Skin epidermis (tissue), 12 donors: ENCODE data around the gene MTHFSD.

Experiments
- H3K27ac ChIP-seq, 21 experiments: fragments of 200-600 bp; sonication (generic) in 11 of 21; one replicate each; pipeline ENCODE4 v1.5.0; 2020; ENCODE audit warnings: mild to moderate bottlenecking in 3 of 21, inconsistent platforms in 2 of 21, moderate library complexity in 2 of 21
- H3K4me3 ChIP-seq, 7 experiments: fragments of 200-600 bp; sonication (generic) in 2 of 7; one replicate each; pipeline ENCODE4 v1.5.0; 2020; ENCODE audit warnings: inconsistent platforms in 2 of 7, mild to moderate bottlenecking in 2 of 7, moderate library complexity in 1 of 7

The MTHFSD gene

DNA sequence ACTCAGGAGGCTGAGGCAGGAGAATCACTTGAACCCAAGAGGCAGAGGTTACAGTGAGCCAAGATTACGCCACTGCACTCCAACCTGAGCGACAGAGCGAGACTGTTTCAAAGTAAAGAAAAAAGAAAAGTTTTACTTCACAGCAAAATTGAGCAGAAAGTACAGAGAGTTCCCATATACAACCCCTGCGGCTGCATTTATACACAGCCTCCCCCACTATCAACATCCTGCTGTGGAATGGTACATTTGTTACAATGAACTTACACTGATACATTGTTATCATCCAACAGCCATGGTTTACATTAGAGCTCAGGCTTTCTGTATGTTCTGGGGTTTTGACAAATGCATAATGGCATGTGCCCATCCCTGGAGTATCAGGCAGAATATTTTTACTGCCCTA lies 2.6 kb upstream of the MTHFSD start:
- Histone ChIP-seq H3K27ac (no peak overlapping the region), H3K4me3 (no peak overlapping the region)

DNA sequence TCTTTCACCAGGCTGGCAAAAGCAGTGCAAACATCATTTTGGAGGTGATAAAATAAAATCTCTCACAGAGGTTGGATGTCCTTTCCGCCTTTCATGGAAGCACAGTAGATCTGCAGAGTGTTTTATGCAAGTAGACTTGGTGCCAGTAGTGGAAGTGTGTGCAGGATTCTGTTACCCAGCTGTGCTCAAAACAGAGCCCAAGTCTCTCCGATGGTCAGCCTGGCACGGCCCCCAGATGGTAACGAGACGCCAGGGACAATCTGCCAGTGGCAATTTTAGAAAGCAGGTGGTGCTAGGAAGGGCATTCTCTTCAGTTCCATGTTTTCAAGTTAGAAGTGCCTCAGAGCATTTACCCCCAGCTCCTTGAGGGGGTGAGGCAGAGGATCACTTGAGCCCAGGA lies 1.5 kb upstream of the MTHFSD start:
- no peak overlapping the region for H3K27ac ChIP-seq
- no peak overlapping the region for H3K4me3 ChIP-seq

DNA sequence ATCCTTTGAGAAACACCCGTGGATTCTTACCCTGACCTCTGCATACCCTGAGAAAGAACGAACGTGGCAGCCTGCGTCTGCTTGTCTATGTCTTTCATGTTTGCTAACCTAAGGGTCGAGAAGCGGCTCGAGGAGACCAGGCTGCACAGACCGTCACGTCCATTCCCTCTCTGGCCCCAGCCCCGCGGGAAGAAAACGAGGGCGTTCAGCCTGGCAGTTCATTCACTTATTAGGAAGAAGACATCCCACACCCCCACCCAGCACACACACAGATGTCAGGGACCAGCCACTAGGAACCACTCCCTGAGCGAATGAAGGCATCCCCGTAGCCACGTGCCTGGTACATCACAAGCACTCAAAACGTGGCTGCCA lies 655 bp upstream of the MTHFSD start:
- Histone ChIP-seq H3K27ac (peak overlapping the region in 17 of 21 experiments; percentile 78 to 99 (median 94)), H3K4me3 (peak overlapping the region; percentile 82 to 96 (median 87))

DNA sequence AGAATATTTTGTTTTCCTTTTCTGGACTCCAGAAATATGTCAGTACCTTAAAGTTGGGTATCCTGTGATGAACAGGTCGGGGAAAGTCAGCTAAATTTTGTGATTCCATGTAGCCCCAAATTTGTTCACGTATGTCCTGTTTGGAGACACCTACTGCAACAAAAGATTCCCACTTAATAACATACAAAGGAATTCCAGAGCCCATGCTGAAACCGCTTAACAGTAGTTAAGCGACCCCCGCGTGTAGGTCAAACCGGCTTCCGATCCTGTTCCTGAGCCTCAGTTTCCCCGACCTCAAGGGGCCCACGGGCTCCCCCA lies 477 bp downstream of the MTHFSD start:
- peak overlapping the region; percentile 46 to 99 (median 92) for H3K27ac ChIP-seq
- peak overlapping the region; percentile 82 to 96 (median 87) for H3K4me3 ChIP-seq

DNA sequence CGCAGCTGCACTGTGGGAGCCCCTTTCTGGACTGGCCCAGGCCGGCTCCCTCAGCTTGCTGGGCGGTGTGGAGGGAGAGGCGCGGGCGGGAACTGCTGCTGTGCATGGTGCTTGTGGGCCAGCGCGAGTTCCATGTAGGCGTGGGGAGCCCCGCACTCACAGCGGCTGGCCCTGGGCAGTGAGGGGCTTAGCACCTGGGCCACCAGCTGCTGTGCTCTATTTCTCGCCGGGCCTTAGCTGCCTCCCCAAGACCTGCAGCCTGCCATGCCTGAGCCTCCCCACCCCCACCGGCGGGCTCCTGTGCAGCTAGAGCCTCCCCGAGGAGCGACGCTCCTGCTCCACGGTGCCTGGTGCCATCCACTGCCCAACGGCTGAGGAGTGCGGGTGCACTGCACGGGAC lies 1.7 kb downstream of the MTHFSD start:
- Histone ChIP-seq H3K27ac (no peak overlapping the region), H3K4me3 (no peak overlapping the region)

DNA sequence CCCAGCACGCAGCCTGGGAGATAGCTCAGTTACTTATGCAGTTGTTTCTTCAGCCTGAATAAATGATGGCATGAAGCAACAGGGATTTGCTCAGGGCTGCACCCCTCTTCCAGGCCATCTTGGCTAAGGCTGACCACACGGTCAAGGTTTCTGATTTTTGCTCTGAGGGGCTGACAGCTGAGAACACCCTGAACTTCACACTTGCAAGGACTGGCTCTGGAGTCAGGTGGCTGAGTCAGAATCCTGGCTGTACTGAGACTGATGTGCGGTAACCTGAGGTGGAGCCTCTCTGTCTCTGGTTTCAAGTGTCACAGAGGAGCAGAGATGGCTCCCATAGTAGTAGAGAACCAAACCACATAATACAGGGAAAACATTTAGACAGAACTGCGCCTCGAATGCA lies 4.8 kb downstream of the MTHFSD start:
- no peak overlapping the region for H3K27ac ChIP-seq
- no peak overlapping the region for H3K4me3 ChIP-seq

DNA sequence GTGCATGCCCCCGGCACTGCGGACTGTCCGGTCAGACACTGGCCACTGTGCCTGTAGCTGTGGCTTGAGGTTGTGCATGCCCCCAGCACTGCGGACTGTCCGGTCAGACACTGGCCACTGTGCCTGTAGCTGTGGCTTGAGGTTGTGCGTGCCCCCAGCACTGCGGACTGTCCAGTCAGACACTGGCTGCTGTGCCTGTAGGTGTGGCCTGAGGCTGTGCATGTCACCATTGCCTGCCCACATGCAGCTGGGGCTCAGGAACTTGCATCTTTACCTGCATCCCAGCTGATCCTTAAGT lies 5.2 kb downstream of the MTHFSD start:
- Histone ChIP-seq H3K27ac (no peak overlapping the region), H3K4me3 (no peak overlapping the region)

DNA sequence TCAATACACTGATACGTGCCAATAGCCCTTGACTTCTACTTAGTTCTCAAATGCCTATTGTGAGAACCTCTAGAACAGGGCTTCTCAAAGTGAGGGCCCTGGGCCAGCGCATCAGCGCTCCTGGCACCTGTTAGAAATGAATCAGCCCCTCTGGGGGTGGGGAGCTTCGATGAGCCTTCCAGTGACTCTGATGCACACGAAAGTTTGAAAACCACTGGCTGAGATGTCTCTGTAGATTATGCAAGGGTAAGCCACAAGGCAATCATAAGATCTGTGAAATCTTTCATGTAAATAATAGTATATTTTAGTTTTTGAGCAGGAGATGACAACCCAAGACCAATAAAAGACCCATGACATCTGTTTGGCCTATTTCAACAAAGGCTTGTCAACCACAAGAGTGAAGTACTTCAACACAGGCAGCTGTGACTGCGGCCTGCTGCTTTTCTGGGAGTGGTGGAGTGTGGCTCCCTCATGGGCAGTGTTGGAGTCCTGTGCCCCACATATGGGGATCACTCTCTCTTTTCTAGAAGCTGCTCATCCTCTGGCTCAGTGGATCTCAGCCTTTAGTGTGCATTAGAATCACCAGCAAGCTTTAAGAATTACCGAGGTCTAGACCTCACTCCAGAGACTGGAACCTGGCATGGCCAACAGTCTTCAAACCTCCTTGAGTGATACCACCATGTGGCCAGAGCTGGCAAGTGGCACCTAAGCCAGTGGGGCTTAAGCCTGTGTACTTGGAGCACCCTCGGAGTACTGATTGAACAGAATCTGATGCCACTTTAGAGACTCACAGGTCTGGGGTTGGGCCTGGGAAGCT lies 5.8 kb downstream of the MTHFSD start:
- no peak overlapping the region for H3K4me3 ChIP-seq
- no peak overlapping the region for H3K27ac ChIP-seq

DNA sequence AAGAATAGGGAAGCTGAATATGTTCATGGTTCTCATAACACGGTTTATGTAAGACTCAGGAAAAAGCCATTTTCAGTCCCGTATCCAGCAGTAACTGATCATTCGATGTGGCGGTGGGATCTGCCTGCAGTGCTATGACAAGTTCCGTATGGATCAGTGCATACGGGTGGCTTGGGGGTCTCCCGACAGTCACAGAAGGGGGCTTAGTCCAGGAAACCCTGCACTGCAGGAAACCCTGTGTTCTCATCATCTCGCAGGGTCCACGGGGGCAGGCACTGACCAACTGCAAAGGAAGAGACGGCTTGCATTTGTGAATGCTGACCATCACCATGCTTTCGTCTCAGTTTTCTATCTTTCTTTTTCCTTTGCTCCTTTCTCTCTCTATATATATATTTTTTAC lies 7.7 kb downstream of the MTHFSD start:
- no peak overlapping the region for H3K27ac ChIP-seq
- no peak overlapping the region for H3K4me3 ChIP-seq

DNA sequence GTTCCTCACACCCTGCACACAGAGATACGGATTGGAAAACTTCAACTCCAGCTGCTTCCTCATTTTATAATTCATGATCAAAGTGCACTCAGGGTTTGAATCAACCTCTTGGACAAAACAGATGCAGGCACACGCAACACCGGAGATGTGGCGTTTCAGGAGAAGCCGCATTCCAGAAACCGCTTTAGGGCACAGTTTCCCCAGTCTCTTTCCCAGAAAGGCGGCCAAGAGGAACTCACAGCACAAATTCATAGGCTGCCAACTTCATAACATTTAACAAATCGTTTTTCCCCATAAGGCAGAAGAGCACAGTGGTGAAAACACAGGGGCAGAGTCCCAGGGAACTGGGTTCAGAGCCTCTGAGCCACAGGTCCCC lies 8.4 kb downstream of the MTHFSD start:
- H3K27ac ChIP-seq, result no peak overlapping the region
- H3K4me3 ChIP-seq, result no peak overlapping the region

DNA sequence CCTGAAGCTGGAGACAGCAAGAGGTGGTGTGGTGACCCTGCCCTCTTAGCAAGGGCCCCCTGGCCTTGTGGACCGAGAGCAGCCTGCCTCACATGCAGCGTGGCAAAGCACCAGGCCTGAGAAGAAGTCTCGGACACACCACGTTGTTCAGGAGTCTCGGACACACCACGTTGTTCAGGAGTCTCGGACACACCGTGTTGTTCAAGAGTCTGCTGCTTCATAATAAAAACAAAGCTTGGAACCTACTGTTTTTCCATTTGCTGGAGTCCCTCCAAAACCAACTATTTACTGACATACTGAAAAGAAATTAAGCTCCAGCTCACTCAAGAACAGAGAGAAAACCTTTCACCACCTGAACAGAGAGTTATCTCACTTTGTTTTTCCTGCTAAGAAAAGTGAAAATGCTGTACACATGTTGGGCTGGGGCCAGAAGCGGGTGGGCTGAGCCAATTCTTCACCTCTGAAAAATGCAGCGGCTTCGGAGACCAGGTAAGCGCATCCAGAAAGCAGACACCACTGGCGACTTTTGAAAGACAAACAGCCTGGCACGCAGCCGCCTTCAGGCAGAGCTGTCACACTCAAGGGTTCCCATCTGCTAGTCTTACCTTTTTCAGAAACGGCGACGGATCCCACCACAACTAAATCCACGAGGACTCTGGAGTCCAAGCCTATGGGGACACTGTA lies 8.9 kb downstream of the MTHFSD start:
- Histone ChIP-seq H3K27ac (no peak overlapping the region), H3K4me3 (no peak overlapping the region)

DNA sequence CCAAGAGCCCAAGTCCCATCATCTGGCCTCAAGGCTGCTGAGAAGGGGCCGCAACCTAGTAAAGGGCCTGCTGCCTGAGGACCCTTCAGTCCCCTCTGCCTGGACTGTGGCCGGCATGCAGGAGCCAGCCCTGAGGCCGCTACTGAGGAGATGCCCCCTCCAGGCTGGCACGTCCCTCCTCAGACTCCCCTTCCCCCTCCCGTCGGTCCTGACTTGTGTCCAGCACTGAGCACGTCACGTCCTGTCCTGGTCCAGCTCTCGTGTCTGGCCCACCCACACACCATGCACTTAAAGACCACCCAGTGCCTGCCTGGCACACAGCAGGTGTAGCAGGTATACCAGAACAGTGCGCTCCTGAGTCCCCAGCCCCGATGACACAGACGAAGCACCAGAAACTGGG lies 9.6 kb downstream of the MTHFSD start:
- no peak overlapping the region for H3K4me3 ChIP-seq
- no peak overlapping the region for H3K27ac ChIP-seq

DNA sequence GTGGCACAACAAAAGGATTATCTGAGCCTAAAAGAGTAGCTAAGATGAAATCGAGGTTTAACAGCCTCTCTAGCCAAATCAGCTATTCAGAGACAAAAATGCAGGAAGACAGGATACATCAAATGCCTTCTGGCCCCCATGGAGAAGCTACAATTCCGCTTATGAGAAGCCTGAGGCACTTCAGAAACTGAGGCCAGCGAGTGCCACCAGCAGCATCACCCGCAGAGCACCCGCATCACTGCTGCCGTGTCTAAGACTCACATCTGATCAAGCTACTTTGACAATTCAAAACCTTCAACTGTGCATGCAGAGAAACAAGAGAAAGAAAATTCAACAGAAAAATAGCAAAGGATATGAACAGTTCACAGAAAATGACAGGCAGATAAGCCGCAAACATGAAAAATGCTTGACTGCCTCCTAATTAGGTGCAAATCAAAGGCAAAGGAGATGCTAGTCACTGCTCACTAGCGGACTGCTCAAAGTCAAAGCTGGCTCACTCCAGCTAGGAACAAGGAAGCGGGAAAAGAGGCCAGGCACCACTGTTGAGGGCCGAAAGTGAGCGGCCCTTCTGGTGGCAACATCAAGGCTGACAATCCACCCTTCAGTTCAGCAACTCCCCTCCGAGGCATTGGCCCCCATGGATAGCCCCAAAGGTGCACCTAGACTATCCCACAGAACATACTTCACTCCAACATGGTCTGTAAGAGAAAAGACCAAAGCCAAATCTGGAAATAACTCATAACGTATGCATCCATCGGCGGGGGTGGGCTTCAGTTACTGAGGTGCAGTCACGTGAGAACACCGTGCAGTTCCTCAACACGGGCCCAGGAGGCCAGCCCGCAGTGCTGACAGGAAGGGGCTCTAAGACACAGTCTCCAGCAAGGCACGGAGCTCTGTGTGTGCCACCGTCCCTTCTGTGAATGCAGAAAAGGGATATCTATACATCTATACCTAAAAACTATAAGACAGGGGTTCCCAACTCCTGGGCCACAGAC lies 12.0 kb downstream of the MTHFSD start:
- no peak overlapping the region for H3K4me3 ChIP-seq
- no peak overlapping the region for H3K27ac ChIP-seq

DNA sequence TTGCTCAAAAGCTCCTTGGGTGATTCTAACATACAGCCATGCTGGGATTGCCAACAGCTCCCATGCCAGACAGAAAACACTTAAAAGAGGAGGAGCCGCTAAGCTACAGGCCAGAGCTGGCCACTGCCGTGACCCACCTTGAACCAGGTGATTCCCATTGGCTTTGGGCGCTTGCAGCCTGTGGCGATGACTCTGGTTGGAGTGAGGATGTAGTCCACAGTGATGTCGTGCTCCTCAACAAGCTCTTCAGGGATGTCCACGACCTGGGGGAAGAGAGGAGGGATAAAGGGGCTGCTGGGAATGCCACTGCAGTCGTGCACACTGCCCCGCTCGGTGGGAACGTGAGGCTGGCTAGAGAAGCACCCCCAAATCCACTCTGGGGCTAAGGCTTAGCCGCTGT lies 13.5 kb downstream of the MTHFSD start:
- H3K4me3 ChIP-seq, result no peak overlapping the region
- H3K27ac ChIP-seq, result no peak overlapping the region

DNA sequence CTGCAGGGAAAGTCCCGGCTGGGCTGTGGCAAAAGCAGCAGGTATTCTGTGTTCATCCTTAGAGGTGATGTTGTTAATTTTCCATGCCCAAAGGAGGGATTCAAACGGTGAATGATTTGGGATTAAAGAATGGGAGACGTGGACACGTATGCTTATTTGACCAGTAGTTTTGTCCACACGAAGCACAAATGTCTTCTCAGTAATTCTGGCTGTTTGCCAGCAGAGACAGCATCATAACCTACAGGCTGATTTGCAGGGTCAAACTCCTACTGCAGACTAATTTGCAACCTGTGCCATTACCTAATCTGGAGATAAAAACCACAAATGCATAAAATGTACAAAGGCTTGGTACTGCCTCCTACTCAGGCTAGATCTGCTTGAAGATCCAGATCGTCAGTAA lies 14.1 kb downstream of the MTHFSD start:
- H3K4me3 ChIP-seq, result no peak overlapping the region
- H3K27ac ChIP-seq, result no peak overlapping the region

DNA sequence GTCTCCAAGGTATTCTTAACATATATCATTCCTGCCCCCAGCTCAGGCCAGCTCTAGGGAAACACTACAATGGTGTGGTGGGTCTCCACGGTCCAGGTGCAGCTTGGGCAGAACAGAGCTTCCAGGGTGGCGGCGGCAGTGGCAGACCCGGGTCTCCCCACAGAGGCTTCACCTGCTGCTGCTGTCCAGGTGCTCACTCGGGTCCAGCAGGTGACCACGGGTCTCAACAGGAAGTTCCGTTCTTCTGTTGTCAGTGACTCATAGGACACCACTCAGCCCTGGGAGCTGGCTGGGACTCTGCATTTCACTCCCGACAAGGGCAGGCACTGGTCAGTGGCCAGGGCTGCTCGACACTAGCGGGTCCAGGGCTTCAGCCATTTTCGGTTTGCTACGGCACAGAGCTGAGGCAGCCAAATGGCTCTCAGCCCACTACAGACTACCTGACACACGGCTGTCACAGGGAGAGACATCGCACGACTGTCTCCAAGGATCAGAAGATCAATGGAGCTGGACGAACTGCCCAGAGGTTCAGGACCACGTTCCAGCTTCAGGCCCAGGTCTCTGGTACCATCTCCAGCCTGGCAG lies 16.7 kb downstream of the MTHFSD start:
- Histone ChIP-seq H3K4me3 (no peak overlapping the region), H3K27ac (no peak overlapping the region)

DNA sequence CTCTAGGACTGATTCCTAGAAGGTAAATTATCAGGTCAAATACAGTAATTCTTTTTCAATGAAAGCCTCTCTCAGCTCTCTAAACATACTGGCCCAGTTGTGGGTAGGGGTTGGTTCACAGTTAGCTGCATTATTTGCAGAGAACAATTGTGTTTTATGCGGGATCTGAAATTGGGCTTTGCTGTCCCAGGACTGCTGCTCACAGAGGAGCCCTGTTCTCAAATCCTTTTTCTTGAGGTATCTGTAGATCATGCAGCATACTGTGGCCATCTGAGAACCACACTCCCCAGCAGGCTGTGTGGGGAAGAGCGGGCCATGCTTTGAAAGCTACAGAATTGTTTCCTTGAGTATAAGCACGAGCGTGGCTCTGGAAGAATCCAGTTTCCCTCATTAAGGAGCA lies 17.5 kb downstream of the MTHFSD start:
- Histone ChIP-seq H3K4me3 (no peak overlapping the region), H3K27ac (no peak overlapping the region)

DNA sequence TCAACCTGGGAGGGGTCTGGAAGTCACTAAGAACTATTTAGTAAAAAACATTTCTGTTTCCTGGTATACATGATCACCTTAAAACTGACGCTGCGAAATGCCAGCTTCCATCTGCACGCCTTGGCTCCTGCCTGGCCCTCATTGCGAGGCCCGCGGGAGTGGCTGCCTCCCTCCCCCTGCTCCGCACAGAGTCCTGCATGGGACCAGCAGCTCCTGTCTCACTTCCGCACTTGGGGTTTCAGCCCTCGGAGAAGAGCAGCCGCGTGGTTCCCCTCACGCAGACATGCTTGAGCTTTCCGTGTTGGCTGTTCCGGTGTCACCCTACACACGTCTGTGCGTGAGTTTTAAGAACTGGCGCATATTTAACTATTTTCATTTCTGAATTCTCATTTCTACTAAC lies 18.4 kb downstream of the MTHFSD start:
- no peak overlapping the region for H3K27ac ChIP-seq
- H3K4me3 ChIP-seq, result no peak overlapping the region

DNA sequence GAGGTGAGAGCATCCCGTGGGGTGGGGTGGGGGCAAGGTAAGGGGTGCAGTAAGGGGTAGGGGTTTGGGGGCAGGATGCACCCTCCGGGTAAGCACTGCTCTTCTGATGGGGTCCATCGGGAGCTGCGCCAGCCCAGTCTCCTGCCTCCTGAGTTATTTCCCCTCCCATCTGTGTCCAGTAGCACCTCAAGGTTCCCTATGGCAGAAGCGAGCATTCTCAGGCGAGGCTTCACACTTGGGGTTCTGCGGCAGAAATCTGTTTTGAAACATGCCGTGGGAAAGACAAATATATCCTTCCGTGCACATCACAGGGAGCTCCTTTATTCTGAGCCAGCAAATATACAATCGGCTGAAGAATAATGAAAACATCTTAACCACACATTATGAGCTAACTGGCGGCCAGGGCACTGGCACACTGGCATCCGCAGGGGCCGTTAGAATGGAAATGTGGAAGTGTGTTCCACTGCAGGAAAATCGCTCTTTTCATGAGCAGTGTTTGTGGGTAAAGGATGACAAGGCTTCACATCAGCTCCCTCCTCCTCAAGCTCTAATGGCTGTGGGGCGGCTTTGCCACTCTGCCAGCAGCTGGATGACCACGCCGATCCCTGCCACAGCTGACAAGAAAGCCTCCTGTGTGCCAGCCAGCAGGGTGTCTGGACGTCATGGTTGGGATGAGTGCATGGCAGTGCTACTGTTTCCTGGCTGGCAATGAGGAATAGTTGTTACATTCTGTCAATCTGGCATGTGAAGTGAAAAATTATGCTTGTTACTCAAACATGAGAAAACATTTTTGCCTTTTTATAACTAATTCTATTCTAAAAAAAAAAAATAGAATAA lies 20.0 kb downstream of the MTHFSD start:
- H3K27ac ChIP-seq, result no peak overlapping the region
- no peak overlapping the region for H3K4me3 ChIP-seq
